NCI-H2196 treated with DMSO at 0.1 percent for 48 hours (cell line): ENCODE data around the gene MLH1.

ENCODE experiments used
- DNase-seq: peaks from one replicate; lab custom pipeline; 2025; ENCODE audit not compliant: unreplicated experiment; lab: John Stamatoyannopoulos, UW

Gene MLH1

DNA sequence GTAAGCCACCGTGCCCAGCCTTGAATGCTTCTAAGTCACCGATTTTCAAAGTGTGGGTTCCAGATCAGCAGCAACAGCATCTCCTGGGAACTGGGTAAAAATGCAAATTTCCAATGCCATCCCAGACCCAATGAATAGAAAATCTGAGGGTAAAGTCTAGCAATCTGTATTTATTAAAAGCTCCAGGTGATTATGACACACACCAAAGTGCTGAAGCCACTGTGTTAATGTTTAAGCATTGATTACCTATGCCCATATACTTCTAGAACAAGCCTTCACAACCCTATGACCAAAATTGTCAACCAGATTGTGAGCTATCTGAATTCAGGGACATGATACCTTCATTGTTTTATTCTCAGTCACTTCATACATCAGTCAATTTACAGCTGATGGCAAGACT lies 94.6 kb downstream of the MLH1 start:
- DNase-seq: no peak

DNA sequence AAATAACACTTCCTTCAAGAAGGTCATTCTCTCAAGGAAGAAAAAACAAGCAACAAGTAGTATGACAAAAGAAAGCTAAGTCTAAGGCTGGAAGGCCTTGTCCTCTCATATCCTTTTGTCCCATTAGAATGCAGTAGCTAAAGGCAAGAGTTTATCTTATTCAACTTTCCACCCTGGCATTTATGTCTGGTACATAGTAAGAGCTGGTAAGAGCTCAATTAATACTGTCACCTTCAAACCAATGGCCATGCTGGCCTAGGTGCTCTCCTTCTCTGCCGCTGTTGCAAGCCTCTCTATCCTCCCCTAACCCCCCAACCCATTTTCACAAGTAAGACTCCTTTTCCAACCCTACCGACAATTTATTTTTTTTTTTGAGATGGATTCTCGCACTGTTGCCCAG lies 99.2 kb downstream of the MLH1 start:
- DNase-seq: no peak

DNA sequence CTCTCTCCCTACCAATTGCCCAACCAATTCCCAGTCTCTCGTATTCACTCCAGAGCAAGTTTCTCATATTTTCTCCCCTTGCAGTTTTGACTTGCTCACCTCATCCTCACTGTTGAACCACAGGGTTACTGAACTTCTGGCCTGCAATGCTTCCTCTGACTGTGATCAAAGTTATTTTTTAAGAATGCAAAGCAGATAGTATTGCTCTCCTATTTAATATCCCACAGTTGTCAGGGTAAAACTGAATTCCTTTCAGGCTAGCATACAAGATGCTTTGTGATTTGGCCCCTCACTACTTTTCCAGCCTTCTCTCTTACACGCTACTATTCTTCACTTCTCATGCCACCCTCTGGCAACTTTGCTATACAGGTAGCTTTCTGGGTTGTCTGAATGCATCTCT lies 100.2 kb downstream of the MLH1 start:
- no peak for DNase-seq

DNA sequence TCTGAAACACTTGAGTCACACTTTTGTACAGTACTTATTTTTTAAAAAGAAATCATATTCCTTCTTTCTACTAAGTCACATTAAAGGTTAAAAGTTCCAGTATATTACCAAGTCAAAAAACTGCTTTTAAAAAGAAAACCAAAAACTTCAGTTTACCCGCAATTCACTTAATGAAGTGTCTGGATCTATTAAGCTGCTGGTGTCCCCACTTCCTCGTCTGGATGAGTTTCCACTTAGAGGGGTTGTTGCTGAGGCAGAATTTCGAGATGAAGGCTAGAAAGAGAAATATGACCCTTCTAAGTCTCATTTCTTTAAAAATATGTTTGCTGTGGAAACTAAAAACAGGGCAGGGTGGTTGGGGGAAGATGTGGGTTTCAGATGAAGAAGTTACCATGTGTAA lies 101.3 kb downstream of the MLH1 start:
- no peak for DNase-seq

DNA sequence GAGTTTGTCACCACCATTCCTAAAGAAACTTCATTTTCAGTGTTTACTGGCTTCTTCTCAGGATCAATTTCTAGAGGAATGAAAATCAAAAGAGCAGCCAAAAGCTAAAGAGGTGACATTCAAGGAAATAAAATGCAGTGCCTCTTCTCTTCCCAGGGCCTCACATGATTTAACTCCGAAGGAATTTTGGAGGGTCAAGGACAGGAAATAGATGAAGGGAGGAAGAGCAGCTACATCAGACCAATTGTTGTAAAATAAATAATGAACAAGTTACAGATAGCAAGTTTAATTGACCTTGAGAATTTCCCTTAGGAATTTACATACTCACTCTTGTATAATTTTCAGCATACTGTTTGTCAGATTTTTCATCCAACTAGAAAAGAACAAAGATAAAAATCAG lies 103.0 kb downstream of the MLH1 start:
- no peak for DNase-seq

DNA sequence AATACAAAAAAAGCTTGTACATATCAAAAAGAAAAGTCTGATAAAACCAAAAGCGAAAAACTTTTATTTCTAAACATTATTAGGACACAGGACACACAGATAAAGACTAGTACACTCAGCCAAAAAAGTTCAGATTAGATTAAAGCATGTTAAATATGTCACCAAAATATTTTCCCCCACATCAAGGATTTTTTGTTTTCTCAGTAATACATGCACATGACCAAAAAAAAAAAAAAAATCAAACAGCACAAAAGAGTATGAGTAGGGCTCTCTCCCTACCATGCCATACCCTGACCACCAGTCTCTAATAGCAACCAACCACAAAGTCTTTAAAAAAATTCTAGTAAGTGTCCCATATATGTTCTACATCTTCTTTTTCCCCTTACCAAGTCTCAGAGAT lies 103.7 kb downstream of the MLH1 start:
- no peak for DNase-seq

DNA sequence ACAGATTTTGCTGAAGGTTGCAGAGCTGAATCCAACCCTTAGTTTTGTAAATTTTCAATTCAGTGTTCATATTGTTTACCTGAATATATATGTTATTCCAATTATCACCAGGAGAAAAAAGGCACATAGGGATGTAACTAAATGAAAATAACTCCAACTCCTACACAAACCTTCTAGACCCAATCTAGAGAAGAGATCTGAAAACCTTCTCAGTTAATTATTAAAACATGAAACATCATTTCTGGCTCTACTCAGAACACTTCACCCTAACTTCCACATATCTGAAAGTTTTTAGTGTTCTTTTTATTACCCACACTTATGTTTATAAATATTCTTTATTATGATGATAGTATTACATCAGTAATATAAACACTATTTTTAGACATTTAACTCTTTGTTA lies 104.5 kb downstream of the MLH1 start:
- no peak for DNase-seq

DNA sequence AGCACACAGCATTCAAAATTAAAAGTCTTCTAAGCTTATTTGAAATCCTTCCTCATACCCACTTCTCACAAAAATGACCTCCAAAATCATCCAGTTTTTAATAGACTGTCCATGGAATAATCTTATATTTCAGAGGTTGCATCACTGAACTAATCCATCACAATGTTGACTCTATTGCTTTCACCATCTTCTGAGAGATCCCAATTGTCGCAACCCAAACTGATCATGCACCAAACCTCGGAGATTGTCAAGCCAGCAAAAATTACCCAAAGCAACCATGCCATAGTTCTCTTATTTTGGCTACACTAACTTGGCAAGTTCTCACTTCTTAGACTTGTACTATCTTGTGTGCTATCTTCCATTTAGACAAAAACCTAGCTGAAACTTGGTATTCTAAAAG lies 105.6 kb downstream of the MLH1 start:
- no peak for DNase-seq

DNA sequence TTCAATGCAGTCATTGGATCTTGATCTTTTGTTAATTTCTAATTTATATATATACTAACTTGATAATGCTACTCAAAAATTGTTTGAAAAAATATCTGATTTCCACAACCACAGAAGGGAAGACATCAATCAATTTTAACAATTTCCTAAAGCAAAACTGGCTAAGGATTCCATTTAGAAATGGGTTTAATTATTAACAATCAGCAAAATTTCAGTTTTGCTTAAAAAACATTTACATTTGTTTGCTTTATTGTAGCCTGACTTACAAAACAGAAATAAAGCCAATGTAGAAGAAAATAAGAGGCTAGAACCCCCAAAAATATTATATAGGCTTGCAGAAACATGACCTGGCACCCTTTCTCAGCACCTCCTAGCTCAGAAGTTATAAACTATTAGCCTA lies 106.2 kb downstream of the MLH1 start:
- DNase-seq: no peak

DNA sequence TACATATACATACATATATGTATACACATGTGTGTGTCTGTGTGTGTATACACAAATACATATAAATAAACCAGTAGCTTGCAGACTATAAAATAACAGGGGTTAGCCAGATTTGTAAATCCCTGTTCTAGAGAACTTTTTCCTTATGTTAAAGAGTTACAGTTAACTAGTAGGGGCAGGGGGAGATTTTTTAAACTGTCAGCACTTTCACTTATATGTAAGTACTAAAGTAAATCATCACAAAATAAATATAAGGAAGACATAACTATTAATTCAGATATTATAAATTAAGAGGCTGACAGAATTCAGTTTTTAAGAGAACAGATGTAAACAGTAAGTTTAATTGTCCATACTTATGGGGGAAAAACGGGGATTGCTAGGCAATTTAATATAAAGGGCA lies 107.1 kb downstream of the MLH1 start:
- no peak for DNase-seq
